Tibial nerve (tissue), 4 donors: Measurements from ENCODE around the gene CRKL. TPM values are rescaled to one million over a fixed set of nuclear protein-coding genes. Genes with fewer than 3 reads are reported as not detected.

ENCODE experiments used
- DNase-seq, 2 donors: peaks; one replicate each; pipeline ENCODE4 v3.0.0-alpha.2; 2019; ENCODE audit warnings: low spot score in 2 of 2
- H3K27ac ChIP-seq, 4 donors: fragments of 200-600 bp; sonication (generic) in 3 of 4; one replicate each; pipeline ENCODE4 v1.5.1; 2017 to 2019; ENCODE audit warnings: mild to moderate bottlenecking in 1 of 4
- H3K27me3 ChIP-seq, 2 donors: fragments of 200-600 bp; sonication (generic) in 1 of 2; one replicate each; pipeline versions ENCODE4 v1.5.1 to v1.6.0; 2017 to 2019
- H3K36me3 ChIP-seq, 3 donors: fragments of 200-600 bp; sonication (generic); one replicate each; pipeline ENCODE4 v1.5.1; 2018 to 2019
- H3K4me1 ChIP-seq, 4 donors: fragments of 200-600 bp; sonication (generic) in 3 of 4; one replicate each; pipeline ENCODE4 v1.5.1; 2017 to 2019
- H3K4me3 ChIP-seq, 4 donors: fragments of 200-600 bp; sonication (generic) in 3 of 4; one replicate each; pipeline ENCODE4 v1.5.1; 2017 to 2019; ENCODE audit warnings: mild to moderate bottlenecking in 1 of 4, moderate library complexity in 1 of 4
- H3K9me3 ChIP-seq, 4 donors: fragments of 200-600 bp; sonication (generic) in 3 of 4; one replicate each; pipeline ENCODE4 v1.5.1; 2017 to 2019
- CTCF ChIP-seq, 5 experiments: fragments of 200-600 bp in 3 of 5; fragments of 450-650 bp in 2 of 5; sonication (generic) in 3 of 5; IDR thresholded peaks; one replicate each; pipeline ENCODE4 v1.5.1; 2016 to 2019; ENCODE audit warnings: antibody characterized with exemption in 5 of 5, mild to moderate bottlenecking in 3 of 5, moderate library complexity in 2 of 5
- EP300 ChIP-seq, 2 donors: sonication (generic); formaldehyde crosslinking; IDR thresholded peaks; one replicate each; pipeline ENCODE4 v1.6.1; 2017; ENCODE audit warnings: antibody characterized with exemption in 2 of 2, mild to moderate bottlenecking in 1 of 2
- POLR2A ChIP-seq, 2 donors: fragments of 450-650 bp; IDR thresholded peaks; one replicate each; pipeline ENCODE4 v1.6.1; 2017; ENCODE audit warnings: antibody characterized with exemption in 2 of 2, mild to moderate bottlenecking in 2 of 2, moderate library complexity in 2 of 2
- WGBS, 2 donors: methylation state at CpG; one replicate each; pipeline ENCODE4 v1.1.5; 2018; 5-methylcytosine and 5-hydroxymethylcytosine counted together
- total RNA-seq, 4 donors: library from RNA; depleted of rRNA; stranded (reverse); fragments of >200 nt; gene quantifications; one replicate each; pipeline ENCODE4 v1.1.0, GENCODE V29; 2016

Gene CRKL
- total RNA-seq, 4 donors from 2014 or later: 44.7 to 59.0 (median 51.5) TPM

DNA sequence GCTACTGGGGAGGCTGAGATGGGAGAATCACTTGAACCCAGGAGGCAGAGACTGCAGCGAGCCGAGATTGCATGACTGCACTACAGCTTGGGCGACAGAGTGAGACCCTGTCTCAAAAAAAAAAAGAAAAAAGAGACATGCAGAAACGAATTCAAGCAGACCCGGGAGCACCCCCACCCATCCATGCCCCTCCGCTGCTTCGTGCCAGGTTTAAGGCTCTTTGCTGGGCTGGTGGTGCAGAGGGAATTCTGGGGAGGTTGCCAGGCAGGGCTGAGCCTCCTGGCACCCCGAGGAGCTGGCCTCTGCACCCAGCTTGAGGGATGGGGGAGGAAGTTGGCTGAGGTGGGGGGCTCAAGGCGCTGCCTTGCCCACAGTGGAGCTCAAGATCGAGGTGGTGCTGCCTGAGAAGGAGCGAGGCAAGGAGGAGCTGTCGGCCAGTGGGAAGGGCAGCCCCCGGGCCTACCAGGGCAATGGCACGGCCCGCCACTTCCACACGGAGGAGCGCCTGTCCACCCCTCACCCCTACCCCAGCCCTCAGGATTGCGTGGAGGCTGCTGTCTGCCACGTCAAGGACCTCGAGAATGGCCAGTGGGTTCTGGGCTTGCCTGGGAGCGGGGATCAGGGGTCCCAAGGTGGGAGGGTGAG is 55.8 kb downstream of the CRKL start:
- Histone ChIP-seq H3K4me3 (no peak overlapping the region), H3K36me3 (no peaks in the 10 kb centered on the region), H3K27me3 (no peaks in the 10 kb centered on the region), H3K4me1 (peaks cover 0 to 3% (median 0%) of the 10 kb centered on the region in 4 donors), H3K27ac (no peak overlapping the region), H3K9me3 (peaks cover 0 to 3% (median 0%) of the 10 kb centered on the region in 4 donors)
- DNase-seq: no peak
- 69 to 70% methylated on average over 20 of the region's 21 CpGs for WGBS, 2 donors
- no peak for TF ChIP-seq POLR2A (IDR thresholded peaks at IDR 0.05)
- TF ChIP-seq EP300 (IDR thresholded peaks at IDR 0.05): no peak
- TF ChIP-seq CTCF (IDR thresholded peaks at IDR 0.05): no peak

DNA sequence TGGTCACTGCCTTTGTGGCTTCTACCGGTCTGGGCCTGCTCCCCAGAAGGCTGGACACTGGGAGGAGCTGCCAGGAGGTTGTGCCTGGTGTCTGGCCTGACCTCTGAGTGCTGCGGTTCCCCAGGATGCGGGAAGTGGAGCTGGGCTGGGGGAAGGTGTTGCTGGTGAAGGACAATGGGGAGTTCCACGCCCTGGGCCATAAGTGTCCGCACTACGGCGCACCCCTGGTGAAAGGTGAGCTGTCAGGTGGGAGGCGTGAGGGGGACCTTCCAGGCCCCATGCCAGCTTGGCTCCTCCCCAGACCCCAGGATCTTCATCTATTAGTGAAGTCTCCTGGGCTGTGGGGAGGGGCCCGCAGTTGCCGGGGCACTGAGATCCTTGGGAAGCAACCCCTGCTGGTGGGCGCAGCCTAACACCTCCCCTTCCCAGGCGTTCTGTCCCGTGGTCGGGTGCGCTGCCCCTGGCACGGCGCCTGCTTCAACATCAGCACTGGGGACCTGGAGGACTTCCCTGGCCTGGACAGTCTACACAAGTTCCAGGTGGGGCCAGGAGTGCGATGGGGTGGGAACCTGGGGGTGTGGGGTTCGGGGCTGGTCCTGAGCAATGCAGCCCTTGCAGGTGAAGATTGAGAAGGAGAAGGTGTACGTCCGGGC is 56.6 kb downstream of the CRKL start:
- Histone ChIP-seq H3K36me3 (no peaks in the 10 kb centered on the region), H3K27me3 (no peaks in the 10 kb centered on the region), H3K27ac (no peak overlapping the region), H3K4me3 (no peak overlapping the region), H3K9me3 (peaks cover 0 to 10% (median 0%) of the 10 kb centered on the region in 4 donors), H3K4me1 (no peaks in the 10 kb centered on the region)
- DNase-seq: no peak
- WGBS, 2 donors: 64 to 72% methylated on average over 19 to 21 of the region's 21 CpGs
- TF ChIP-seq EP300 (IDR thresholded peaks at IDR 0.05): no peak
- TF ChIP-seq POLR2A (IDR thresholded peaks at IDR 0.05): no peak
- no peak for TF ChIP-seq CTCF (IDR thresholded peaks at IDR 0.05)

GRCh38 chr22:20974336-20974955 is 57.2 kb downstream of the CRKL start:
- WGBS, 2 donors: 74% methylated on average over 11 to 15 of the region's 16 CpGs

GRCh38 chr22:20975541-20976290 is 58.5 kb downstream of the CRKL start:
- no peaks in the 10 kb centered on the region for H3K36me3 ChIP-seq
- TF ChIP-seq EP300 (IDR thresholded peaks at IDR 0.05) (no peak), POLR2A (IDR thresholded peaks at IDR 0.05) (no peak), CTCF (IDR thresholded peaks at IDR 0.05) (no peak)
- H3K27ac ChIP-seq: no peak overlapping the region
- H3K4me1 ChIP-seq: peaks cover 0 to 16% (median 6%) of the 10 kb centered on the region in 4 donors
- no peak for DNase-seq
- WGBS, 2 donors: 83% methylated on average over 14 of the region's 14 CpGs
- no peaks in the 10 kb centered on the region for H3K27me3 ChIP-seq
- H3K9me3 ChIP-seq: peaks cover 0 to 12% (median 0%) of the 10 kb centered on the region in 4 donors
- no peak overlapping the region for H3K4me3 ChIP-seq

More at GRCh38 chr22:20974336-20974955, 57.2 kb downstream of the CRKL start:
- DNase-seq: no peak
- TF ChIP-seq CTCF (IDR thresholded peaks at IDR 0.05): no peak
- TF ChIP-seq POLR2A (IDR thresholded peaks at IDR 0.05): no peak
- TF ChIP-seq EP300 (IDR thresholded peaks at IDR 0.05): no peak
- Histone ChIP-seq H3K27me3 (no peaks in the 10 kb centered on the region), H3K27ac (no peak overlapping the region), H3K9me3 (peaks cover 0 to 12% (median 0%) of the 10 kb centered on the region in 4 donors), H3K4me3 (no peak overlapping the region), H3K36me3 (no peaks in the 10 kb centered on the region), H3K4me1 (peaks cover 0 to 4% (median 0%) of the 10 kb centered on the region in 4 donors)
